OCI-LY7 (cell line): Measurements from ENCODE around the gene CDH19. TPM values are rescaled to one million over a fixed set of nuclear protein-coding genes. Genes with fewer than 3 reads are reported as not detected.

ENCODE experiments used
- BruUV-seq: library from RNA; stranded (reverse); fragments of 400-500 nt; replicated peaks from 2 replicates; lab custom pipeline; 2021; lab: Mats Ljungman, UMichigan
- CTCF ChIA-PET: fragments of 300-600 bp; sonication (Branson Sonifier 250); formaldehyde crosslinking; loops from one replicate; lab custom pipeline; 2022; ENCODE audit warnings: antibody characterized with exemption; ENCODE audit not compliant: unreplicated experiment; lab: Charles Lee
- POLR2A ChIA-PET: fragments of 300-600 bp; sonication (Branson Sonifier 250); formaldehyde crosslinking; loops from one replicate; lab custom pipeline; 2022; ENCODE audit warnings: antibody characterized with exemption; lab: Charles Lee
- DNase-seq: peaks from one replicate; pipeline ENCODE4 v3.0.0-alpha.2; 2015; ENCODE audit warnings: low spot score
- H2AFZ ChIP-seq: fragments of 200-600 bp; sonication (generic), shearing (Covaris generic); 2 replicates; pipeline ENCODE4 v1.6.1; 2014; ENCODE audit warnings: mild to moderate bottlenecking, antibody characterized with exemption, low read length, moderate library complexity
- H3K27ac ChIP-seq: fragments of 200-600 bp; sonication (generic); 2 replicates; pipeline ENCODE4 v1.5.1; 2014; ENCODE audit warnings: mixed run types, low read depth, mild to moderate bottlenecking, moderate library complexity, low read length, inconsistent platforms; ENCODE audit not compliant: poor library complexity, severe bottlenecking
- H3K36me3 ChIP-seq: fragments of 200-600 bp; sonication (generic); 2 replicates; pipeline ENCODE4 v1.6.1; 2014; ENCODE audit warnings: mild to moderate bottlenecking, antibody characterized with exemption, low read length, moderate library complexity, mixed read lengths; ENCODE audit not compliant: insufficient read depth
- H3K4me1 ChIP-seq: fragments of 200-600 bp; sonication (generic); 2 replicates; pipeline ENCODE4 v1.5.1; 2014; ENCODE audit warnings: mild to moderate bottlenecking, low read length; ENCODE audit not compliant: insufficient read depth, poor library complexity, severe bottlenecking
- H3K4me2 ChIP-seq: fragments of 200-600 bp; sonication (generic); 2 replicates; pipeline ENCODE4 v1.6.1; 2014; ENCODE audit warnings: mild to moderate bottlenecking, low read length
- H3K4me3 ChIP-seq: fragments of 200-600 bp; sonication (generic); 2 replicates; pipeline ENCODE4 v1.5.1; 2014; ENCODE audit warnings: mild to moderate bottlenecking, low read depth, low read length; ENCODE audit not compliant: poor library complexity, severe bottlenecking
- H3K79me2 ChIP-seq: fragments of 200-600 bp; sonication (generic); 2 replicates; pipeline ENCODE4 v1.6.1; 2016; ENCODE audit warnings: low read depth, mild to moderate bottlenecking, low read length, moderate library complexity, mixed read lengths; ENCODE audit not compliant: insufficient read depth
- H3K9me2 ChIP-seq: fragments of 200-600 bp; sonication (generic); 2 replicates; pipeline ENCODE4 v1.6.1; 2016; ENCODE audit warnings: mild to moderate bottlenecking, low read length, mixed read lengths; ENCODE audit not compliant: insufficient read depth
- H3K9me3 ChIP-seq: fragments of 200-600 bp; sonication (generic); 2 replicates; pipeline ENCODE4 v1.6.1; 2014; ENCODE audit warnings: mild to moderate bottlenecking, mixed run types, low read length, mixed read lengths
- H4K20me1 ChIP-seq: fragments of 200-600 bp; sonication (generic); 2 replicates; pipeline ENCODE4 v1.6.1; 2014; ENCODE audit warnings: mild to moderate bottlenecking, antibody characterized with exemption, low read length, moderate library complexity, mixed read lengths; ENCODE audit not compliant: insufficient read depth
- CTCF ChIP-seq: fragments of 200-600 bp; sonication (generic); conservative IDR thresholded peaks from 2 replicates; pipeline ENCODE4 v1.5.1; 2014; ENCODE audit warnings: mild to moderate bottlenecking, antibody characterized with exemption, low read length, moderate library complexity, mixed read lengths
- EZH2phosphoT487 ChIP-seq: fragments of 200-600 bp; sonication (generic); IDR thresholded peaks from 2 replicates; pipeline ENCODE4 v1.6.1; 2018; ENCODE audit warnings: low read depth, borderline replicate concordance, mild to moderate bottlenecking, mixed run types, antibody characterized with exemption, low read length, moderate library complexity, mixed read lengths
- intact Hi-C: fragments of 100-400 bp; cut with micrococcal nuclease; formaldehyde crosslinking; loops from one replicate; pipeline ENCODE4 v1.10.0; 2022; ENCODE audit not compliant: unreplicated experiment
- total RNA-seq, 2 experiments: library from RNA; depleted of rRNA in 1 of 2; stranded (reverse); fragments of >200 nt in 1 of 2; shearing (Covaris generic) in 1 of 2; gene quantifications; 2 replicates each; pipeline ENCODE4 v1.2.3, GENCODE V29; 2014 to 2022

Gene CDH19
- total RNA-seq, 2 experiments from 2014 or later = not detected

DNA sequence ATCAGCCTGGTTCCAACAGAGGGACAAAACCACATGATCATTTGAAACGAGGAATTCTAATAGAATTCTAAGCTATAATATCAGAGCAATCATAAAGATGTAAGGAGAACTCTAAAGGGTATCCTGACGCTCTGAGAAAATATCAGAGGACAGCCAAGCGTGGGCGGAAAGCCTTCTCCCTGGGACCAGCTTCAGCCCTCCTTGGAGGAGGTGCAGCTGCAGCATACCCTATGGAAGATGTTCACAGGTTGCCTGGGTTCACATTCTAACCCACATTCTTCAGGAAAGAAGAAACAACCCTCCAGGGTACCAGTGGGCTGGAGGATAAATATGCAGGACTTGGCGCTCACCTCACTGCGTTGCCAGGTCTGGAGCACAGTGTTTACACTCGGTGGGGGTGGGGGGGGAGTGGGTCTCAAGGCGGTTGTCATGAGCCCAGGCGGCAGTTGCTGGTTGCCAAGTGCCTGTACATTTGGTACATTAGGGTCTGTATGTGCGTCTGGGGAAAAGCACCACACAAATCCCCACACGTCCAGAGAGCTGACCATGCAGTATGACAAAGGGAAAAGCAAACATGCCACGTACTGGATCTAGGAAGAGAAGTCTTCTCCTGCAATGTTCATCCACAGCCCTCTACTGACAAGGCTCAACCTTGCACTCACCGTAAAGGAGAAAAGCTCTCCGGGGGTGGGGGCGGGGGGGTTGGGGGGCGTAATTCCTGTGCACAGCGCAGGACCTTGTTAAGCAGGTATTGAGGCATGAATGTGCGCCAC is 80.5 kb downstream of the CDH19 start:
- no peak overlapping the region for H3K4me3 ChIP-seq
- intact Hi-C loops = no loop called here
- ChIA-PET POLR2A (no interaction called here), CTCF (no interaction called here)
- TF ChIP-seq EZH2phosphoT487 = no peak
- H3K9me3 ChIP-seq = no peaks in the 10 kb centered on the region
- no peak for DNase-seq
- no peaks in the 10 kb centered on the region for H4K20me1 ChIP-seq
- no peaks in the 10 kb centered on the region for H3K9me2 ChIP-seq
- no peak overlapping the region for H2AFZ ChIP-seq
- H3K36me3 ChIP-seq = no peaks in the 10 kb centered on the region
- no peaks in the 10 kb centered on the region for H3K4me1 ChIP-seq
- H3K79me2 ChIP-seq = no peaks in the 10 kb centered on the region
- no TSS peak for BruUV-seq
- no peak overlapping the region for H3K4me2 ChIP-seq
- H3K27ac ChIP-seq = no peak overlapping the region

- no peak overlapping the region for H3K4me2 ChIP-seq
- TF ChIP-seq CTCF (no peak), EZH2phosphoT487 (no peak)
- no peaks in the 10 kb centered on the region for H3K9me2 ChIP-seq
- H2AFZ ChIP-seq = no peak overlapping the region
- intact Hi-C loops = no loop called here
- POLR2A ChIA-PET = no interaction called here
- no peaks in the 10 kb centered on the region for H3K79me2 ChIP-seq
- no peaks in the 10 kb centered on the region for H3K36me3 ChIP-seq
- no peak overlapping the region for H3K4me3 ChIP-seq
- DNase-seq = no peak
- no peaks in the 10 kb centered on the region for H3K4me1 ChIP-seq
- H3K27ac ChIP-seq = no peak overlapping the region
- no TSS peak for BruUV-seq
- CTCF ChIA-PET = no interaction called here
- no peaks in the 10 kb centered on the region for H3K9me3 ChIP-seq
- no peaks in the 10 kb centered on the region for H4K20me1 ChIP-seq
Measured at GRCh38 chr18:66513996-66514395, 89.9 kb downstream of the CDH19 start.

GRCh38 chr18:66511792-66512191 is 92.1 kb downstream of the CDH19 start:
- Histone ChIP-seq H3K79me2 (no peaks in the 10 kb centered on the region), H2AFZ (no peak overlapping the region), H4K20me1 (no peaks in the 10 kb centered on the region), H3K9me2 (no peaks in the 10 kb centered on the region), H3K27ac (no peak overlapping the region), H3K9me3 (no peaks in the 10 kb centered on the region), H3K4me1 (no peaks in the 10 kb centered on the region), H3K4me2 (no peak overlapping the region), H3K36me3 (no peaks in the 10 kb centered on the region), H3K4me3 (no peak overlapping the region)
- no TSS peak for BruUV-seq
- TF ChIP-seq EZH2phosphoT487 (no peak), CTCF (no peak)
- ChIA-PET CTCF (no interaction called here), POLR2A (no interaction called here)
- intact Hi-C loops = no loop called here
- DNase-seq = no peak
